H1 (cell line): ENCODE results near the gene HOXD10. TPM values are rescaled to one million over a fixed set of nuclear protein-coding genes. Genes with fewer than 3 reads are reported as not detected.

ENCODE experiments used
- CBX8 ChIP-seq: fragments of 300-800, 300-1000 bp; sonication (generic); IDR thresholded peaks from 2 replicates; pipeline ENCODE4 v1.7.1; 2016; ENCODE audit warnings: low read depth, low read length, borderline replicate concordance
- CTBP2 ChIP-seq: IDR thresholded peaks from 2 replicates; pipeline ENCODE4 v1.7.0; 2011; ENCODE audit warnings: borderline replicate concordance, mild to moderate bottlenecking, moderate library complexity, mixed read lengths, low read length; ENCODE audit not compliant: insufficient read depth, insufficient read length
- RFX5 ChIP-seq: IDR thresholded peaks from 2 replicates; pipeline ENCODE4 v1.6.1; 2011; ENCODE audit warnings: low read depth, low read length, improper control_type of control experiment, borderline replicate concordance
- SIN3A ChIP-seq, 2 experiments: IDR thresholded peaks in 1 of 2; conservative IDR thresholded peaks in 1 of 2; 2 replicates each; pipeline ENCODE4 v1.6.1; 2011 to 2012; ENCODE audit warnings: low read length in 2 of 2, improper control_type of control experiment in 1 of 2, low read depth in 1 of 2, mild to moderate bottlenecking in 1 of 2
- SUZ12 ChIP-seq: fragments of 200-600 bp; sonication (generic); IDR thresholded peaks from 2 replicates; pipeline ENCODE4 v1.6.1; 2012; ENCODE audit warnings: mild to moderate bottlenecking, inconsistent platforms, low read length, moderate library complexity, mixed read lengths
- TEAD4 ChIP-seq: IDR thresholded peaks from 2 replicates; pipeline ENCODE4 v1.6.1; 2012; ENCODE audit warnings: low read depth, low read length, inconsistent platforms, mixed read lengths
- polyA plus RNA-seq, 7 experiments: library from polyadenylated mRNA; depleted of rRNA in 3 of 7; stranded (reverse) in 5 of 7; unstranded in 2 of 7; fragments of >200 nt in 5 of 7; fragments of 200-250 nt in 2 of 7; gene quantifications; 1 replicate in 5 of 7; 2 replicates in 1 of 7; 4 replicates in 1 of 7; pipeline versions ENCODE4 v1.2.1 to v1.2.3, GENCODE V29; 2011 to 2013; ENCODE audit warnings: missing spikeins in 2 of 7, mixed read lengths in 2 of 7
- total RNA-seq: library from RNA; stranded (reverse); fragmentation: NEBNext Ultra II Directional; extraction: Animal tissue kit (Norgen Biotek cat#: 25700); gene quantifications from 2 replicates; pipeline ENCODE4 v1.2.1, GENCODE V29; 2021

Gene HOXD10
- total and polyA plus RNA-seq, 2 of the 8 experiments (the other 6 are each of a cell fraction or from before 2014, with no cell fraction given), result not detected

- peak; percentile 94 for TF ChIP-seq SUZ12
- TF ChIP-seq CBX8, result peak; percentile 73; the same call in 1 of the 2 replicates
- TF ChIP-seq CTBP2, result peak; percentile 84
- no peak for TF ChIP-seq TEAD4
- TF ChIP-seq RFX5, result no peak
- TF ChIP-seq SIN3A (conservative IDR thresholded peaks at IDR 0.05 in 1 of 2, IDR thresholded peaks at IDR 0.05 in 1 of 2; ENCODE audit: low read depth in 1 of 2, low read length in 2 of 2), result no peak
Observed at GRCh38 chr2:176121190-176122051, 4.8 kb downstream of the HOXD10 start (continued).
